Stimulated activated CD4-positive, alpha-beta T cell treated with anti-CD3 and anti-CD28 coated beads, TNF-alpha, amount 100 ng/mL, for 48 hours (primary cell): ENCODE results near the gene TACC2.

Experiments used
- DNase-seq, 3 donors: peaks; one replicate each; pipeline ENCODE4 v3.0.0-alpha.2; 2020; ENCODE audit warnings: low read depth in 3 of 3

TACC2 gene

DNA sequence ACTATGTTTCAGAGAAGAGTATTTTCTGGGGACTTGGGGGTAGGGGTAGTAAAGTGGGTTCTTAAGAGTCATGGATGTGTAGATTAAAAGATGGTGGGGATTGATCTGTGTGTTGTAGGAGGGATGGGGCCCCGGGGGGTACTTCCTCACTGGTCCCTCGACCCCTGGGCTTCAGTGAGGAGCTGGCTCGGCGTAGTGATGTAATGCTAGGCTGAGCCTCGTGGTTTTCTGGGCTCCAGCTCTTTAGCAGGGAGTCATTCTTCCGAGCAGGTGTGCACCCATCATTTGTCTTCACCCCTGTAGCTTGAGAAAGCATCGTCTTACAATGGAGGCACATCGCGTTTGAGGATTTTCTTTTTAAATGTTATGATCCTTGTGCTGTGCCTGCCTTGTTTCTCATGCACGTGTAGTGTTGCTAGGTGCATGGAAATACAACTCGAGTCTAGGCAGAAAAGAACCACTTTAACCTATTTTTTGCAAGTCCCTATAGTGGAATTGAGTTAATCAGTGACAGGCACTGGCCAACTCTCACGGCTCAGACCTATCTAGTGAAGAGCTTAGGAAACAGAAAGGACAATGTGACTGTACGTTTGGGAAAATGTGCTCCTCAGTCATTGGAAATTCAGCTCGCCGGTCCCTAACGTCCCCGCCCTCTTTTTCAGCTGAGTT is 176.0 kb downstream of the TACC2 start:
- DNase-seq, result no peak

GRCh38 chr10:122165484-122166276 is 176.7 kb downstream of the TACC2 start:
- DNase-seq, result no peak

DNA sequence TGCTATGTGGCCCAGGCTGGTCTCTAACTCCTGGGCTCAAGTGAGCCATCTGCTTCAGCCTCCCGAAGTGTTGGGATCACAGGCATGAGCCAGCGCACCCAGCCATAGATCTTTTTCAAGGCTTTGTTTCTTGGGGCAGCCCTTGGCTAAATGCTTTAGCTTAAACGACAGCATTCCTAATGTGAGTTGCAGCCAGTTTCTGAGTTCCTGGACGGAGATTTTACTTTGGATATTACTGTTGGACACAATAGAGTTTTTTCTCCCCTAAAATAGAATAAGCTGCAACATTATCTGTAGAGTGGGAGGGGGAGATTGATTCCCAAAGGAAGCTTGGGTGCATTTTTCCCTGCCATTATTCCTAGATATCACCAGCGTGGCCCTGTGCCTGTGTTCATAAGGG is 179.1 kb downstream of the TACC2 start:
- no peak for DNase-seq

DNA sequence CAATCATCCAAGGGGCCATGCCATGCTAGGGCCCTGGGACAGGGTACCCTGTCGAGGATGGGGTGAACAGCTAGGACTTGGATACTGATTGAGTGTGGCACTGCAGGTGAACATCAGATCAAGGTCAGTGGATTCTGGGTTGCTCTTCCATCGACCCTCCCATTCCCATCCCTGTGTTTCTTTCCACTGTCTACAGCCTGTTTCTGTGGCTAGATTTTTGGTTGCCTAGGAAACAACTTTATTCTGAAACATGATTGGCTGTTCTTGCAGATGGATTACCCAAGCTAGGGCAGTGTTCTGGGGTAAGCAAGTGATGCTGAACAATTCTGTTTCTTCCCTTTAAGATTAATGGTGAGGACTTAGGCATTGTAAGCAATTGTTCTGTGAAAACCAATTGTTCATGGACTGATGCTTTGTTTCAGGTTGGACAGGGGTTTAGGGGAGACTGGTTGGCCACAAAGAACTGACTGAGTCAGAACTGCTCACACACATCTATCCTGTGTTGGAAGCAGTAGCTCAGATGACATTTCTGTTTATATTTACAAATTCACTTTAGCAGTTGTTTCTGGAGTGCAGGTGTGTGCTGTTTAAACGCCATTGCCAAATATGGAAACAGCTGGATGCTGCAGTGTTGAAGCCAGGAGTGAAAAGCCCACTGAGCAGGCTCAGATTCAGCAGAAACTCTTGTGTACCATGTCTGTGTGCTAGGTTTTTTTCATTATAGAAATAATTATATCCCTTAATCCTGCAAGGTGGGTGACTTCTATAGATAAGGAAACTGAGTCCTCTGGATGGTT is 179.8 kb downstream of the TACC2 start:
- no peak for DNase-seq

GRCh38 chr10:122170802-122171201 is 181.8 kb downstream of the TACC2 start:
- DNase-seq, result no peak

DNA sequence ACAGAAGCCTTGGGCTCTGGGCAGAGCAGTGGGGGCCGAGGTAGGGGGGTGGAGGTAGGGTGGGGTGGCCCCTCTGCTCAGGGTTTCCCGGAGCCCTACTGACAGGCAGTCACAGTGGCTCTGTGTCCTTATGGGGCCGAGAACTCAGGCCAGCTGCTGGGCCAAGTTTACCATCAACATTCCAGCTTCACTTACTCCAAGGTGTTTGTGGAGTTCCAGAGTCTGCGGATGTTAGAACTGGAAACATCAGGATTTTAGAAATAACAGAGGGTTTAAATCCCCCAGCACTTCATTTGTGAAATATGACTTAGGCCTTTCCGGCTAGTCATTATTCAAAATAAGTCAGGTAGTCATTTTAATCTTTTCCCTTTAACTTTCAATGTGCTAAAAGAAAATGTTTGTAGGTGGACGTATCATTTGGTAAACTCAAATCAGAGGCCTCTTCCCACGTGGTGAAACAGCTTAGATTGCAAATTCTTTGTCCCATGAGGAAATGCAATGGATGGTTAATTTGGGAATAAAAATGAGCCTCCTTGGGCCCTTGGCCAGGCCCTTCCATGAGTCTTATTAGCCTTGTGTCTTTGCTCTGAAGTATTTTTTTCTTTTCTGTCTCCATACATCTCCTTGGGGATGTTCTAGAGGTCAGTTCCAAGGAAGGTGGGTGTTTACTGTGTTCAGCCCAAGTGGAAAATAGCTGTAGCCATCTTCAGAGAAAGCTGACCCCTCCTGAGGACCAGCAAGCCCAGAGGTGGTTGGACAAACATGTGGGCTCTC is 182.5 kb downstream of the TACC2 start:
- DNase-seq, result no peak

GRCh38 chr10:122172361-122173008 is 183.5 kb downstream of the TACC2 start:
- DNase-seq, result no peak

GRCh38 chr10:122173337-122173736 is 184.4 kb downstream of the TACC2 start:
- DNase-seq, result no peak

DNA sequence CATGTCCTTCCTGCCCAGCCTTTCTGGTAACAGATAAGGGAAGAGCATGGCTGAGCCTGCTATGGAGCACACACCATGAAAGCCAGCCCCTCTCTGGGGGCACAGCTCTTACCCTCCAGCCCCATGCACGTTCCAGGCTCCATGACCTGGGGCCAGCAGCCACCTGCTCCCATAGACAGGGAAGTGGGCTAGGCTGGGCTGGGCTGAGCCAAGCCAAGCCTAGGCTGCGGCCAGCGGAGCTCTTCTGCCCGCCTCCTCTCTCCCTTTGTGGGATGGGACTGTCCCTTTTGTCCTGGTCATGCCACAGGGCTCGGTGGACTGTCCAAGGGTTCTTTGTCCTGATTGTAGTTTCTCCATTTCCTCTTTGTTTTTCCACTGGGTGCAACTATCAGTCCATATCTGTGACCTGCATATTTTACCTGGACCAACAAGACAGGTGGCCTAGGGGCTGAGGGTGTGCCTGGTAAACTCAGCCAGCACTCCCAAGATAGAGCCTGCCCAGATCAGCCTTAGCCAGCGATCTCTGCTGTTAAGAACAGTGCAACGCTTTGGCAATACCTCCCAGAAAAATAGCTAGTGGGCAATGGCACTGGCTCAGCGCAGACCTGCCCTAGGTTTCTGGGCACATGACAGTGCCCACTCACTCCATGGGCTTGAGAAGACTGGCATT is 184.9 kb downstream of the TACC2 start:
- DNase-seq, result no peak

DNA sequence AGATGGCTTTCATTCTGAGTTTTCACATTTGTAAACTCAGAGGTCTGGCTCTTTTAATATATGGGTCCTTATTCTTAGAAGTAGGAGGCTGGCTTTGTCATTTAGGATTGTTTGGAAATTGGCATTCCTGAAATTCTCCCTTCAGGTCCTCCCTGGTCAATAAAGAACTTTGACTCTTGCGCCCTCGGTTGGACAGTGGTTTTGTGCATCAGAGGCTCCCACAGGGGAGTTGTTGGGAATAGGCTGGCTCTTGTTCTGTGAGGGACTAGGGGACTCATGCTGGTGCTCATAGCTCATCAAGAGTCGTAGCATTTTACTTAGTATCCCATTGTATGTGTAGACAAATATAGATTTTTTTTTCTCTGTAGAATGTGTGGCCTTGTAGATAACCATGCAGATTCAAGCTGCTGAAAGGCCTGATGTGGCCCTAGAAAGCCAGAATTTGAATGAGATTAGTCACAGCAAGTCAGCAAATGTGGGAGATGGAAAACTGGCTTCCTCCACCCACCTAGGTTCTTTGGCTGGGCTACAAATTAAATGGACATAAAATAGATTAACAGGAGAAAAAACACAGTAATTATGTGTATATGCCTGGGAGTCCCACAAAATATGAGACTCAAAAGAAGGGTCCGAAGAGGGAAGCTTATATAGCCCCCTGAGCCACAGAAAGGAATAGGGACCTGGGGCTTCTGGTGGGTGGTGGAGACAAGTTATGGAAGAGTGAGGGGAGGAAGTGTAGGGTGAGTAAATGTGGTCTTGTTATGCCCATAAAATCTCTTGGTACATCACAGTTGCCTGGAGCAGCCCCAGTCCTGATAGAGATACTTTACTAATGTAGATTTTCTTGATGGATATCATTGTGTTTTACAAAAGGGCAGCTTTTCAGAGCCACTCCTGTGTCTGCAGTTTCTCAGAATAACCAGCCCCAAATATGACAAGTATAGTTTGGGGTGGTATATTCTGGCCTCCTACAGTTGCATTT is 187.6 kb downstream of the TACC2 start:
- DNase-seq, result no peak

- DNase-seq, result no peak
Observed at GRCh38 chr10:122178655-122179054, 189.7 kb downstream of the TACC2 start.

- DNase-seq, result no peak
Observed at GRCh38 chr10:122181041-122181732, 192.2 kb downstream of the TACC2 start.

DNA sequence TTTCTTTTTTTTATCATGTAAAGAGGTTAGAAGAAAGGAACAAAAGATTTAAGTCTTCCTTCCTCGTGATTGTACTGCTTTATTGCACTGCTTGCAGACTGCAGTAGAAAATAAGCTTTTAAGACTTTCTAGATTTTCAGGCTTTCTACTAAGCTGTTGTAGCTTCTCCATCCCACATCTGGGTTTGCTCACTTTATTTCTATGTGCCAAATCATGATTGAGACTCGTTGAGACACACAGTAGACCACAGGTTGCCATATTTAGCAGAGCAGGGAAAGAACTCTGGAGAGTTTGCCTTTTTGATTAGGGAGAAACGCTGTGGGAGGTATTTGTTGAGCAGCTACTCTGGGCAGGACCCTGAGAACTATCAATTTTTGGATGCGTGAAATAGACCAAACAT is 192.9 kb downstream of the TACC2 start:
- DNase-seq, result no peak

- no peak for DNase-seq
Observed at GRCh38 chr10:122182308-122182707, 193.3 kb downstream of the TACC2 start.

DNA sequence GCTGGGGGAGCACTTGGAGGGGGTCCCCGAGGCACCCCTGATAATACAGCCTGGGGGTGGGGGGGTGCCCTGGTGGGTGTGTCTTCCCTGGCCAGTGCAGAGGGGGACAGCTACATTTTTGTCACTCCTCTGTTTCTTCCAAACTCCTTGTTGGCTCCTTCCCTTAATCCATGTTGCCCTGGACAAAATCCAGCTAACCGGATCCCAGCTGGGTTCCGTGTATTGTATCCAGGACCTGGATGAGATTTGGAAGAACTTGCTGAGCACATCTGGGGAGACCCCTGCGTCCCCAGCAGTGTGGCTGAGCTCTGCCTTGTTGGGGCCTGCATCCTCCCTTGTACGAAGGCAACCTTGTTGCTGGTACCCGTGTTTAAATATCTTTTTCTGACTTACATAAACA is 195.3 kb downstream of the TACC2 start:
- no peak for DNase-seq

DNA sequence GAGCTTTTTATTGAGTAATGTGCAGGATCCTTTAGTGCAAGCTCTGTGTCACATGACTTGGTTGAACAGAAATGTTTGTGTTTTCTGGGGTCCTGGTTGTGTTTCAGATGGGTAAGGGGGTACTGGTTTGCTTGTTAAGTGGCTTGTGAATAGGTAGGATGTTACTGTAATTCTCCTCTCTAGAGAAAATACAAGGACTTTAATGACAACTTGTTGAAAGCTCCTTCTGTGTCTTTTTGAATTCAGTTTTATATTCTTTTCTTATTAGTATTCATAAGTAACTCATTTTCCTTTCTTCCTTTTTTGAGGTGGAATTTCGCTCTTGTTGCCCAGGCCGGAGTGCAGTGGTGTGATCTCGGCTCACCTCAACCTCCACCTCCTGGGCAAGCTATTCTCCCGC is 196.7 kb downstream of the TACC2 start:
- DNase-seq, result no peak

GRCh38 chr10:122186816-122187810 is 198.2 kb downstream of the TACC2 start:
- DNase-seq, result no peak

GRCh38 chr10:122188706-122189105 is 199.7 kb downstream of the TACC2 start:
- DNase-seq, result no peak
